Amniotic stem cell (primary cell): Measurements from ENCODE around the gene SRRM2.

Experiments used
- DNase-seq: peaks from one replicate; lab custom pipeline; 2025; lab: John Stamatoyannopoulos, UW

Gene SRRM2

DNA sequence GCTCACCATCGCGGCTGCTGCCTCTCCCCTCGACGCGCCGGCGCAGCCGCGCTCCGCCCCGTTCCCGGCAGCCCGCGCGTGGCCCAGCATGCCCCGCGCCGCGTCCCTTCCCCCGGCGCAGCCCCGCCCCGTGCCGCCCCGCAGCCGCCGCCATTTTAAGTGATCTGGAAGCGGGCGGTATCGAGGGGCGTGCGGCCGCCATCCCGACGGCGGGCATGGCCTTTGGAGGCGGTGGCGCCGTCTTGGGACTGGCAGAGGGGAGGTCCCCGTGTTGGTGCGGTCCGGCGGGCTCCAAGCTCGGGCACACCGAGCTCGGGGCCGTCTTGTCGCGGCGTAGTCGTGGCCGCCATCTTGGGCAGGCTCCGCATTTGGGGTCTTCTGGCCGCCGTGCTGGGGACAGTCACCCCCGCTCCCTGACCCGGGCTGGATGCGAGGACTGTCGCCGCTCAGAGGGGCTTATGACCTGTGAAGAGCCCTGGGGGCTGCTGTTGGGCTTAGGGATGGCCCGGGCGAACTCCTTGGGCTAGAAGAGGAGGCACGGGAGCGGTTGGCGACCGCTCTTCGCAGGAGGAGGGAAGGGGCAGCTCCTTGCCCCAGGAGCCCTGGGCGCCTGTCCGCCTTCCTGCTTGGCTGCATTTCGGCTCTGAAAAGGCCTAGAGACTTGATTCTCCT, 24.9 kb downstream of the SRRM2 start, which contains the start of gene ELOB:
ELOB (minus strand) TSS at position 50 of the 672 bp plus-strand sequence; CDS start at position 9, 41 bp downstream.
- peak; percentile 73 for DNase-seq

DNA sequence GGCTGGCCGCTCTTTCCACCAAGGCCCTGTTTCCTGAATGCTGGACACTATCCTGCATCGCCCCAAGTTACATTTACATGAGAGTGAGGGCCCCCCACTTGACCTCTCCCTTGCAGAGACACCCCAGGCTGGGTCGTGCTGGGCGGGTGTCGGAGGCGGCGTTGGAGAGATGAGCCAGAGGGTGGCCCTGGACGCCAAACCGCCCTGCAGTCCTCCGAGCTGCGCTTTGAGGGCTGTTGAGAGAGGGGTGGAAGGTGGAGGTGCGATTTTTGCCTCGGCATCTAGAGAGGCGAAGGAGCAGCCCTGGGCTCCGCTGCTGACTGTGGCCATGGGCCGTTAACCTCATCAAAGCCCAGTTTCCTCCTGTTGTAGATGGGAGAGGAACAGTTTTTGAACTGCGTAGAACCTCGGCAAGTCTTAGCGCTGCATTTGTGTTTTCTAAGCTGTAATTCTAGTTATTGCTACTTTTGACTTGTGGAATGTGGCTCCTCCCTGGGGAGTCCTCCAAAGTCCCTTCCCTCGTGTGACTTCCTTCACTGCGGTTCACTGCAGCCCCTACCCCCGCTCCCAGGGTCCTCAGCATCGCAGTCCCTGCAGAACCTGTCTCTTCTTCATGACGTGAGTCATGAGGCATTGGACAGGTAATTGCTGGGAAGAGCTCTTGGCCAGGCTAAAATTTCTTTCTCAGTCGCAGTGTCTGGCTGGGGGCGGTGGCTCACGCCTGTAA, 25.6 kb downstream of the SRRM2 start:
- no peak for DNase-seq

DNA sequence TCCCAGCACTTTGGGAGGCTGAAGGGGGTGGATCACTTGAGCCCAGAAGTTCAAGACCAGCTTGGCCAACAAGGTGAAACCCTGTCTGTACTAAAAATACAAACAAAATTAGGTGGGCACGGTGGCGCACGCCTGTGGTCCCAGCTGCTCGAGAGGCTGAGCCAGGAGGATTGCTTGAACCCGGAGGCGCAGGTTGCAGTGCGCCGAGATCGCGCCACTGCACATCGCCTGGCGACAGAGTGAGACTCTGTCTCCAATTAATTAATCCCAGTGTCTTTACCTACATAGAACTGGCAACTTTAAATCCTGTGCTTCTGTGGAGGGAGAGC, 26.2 kb downstream of the SRRM2 start:
- no peak for DNase-seq

DNA sequence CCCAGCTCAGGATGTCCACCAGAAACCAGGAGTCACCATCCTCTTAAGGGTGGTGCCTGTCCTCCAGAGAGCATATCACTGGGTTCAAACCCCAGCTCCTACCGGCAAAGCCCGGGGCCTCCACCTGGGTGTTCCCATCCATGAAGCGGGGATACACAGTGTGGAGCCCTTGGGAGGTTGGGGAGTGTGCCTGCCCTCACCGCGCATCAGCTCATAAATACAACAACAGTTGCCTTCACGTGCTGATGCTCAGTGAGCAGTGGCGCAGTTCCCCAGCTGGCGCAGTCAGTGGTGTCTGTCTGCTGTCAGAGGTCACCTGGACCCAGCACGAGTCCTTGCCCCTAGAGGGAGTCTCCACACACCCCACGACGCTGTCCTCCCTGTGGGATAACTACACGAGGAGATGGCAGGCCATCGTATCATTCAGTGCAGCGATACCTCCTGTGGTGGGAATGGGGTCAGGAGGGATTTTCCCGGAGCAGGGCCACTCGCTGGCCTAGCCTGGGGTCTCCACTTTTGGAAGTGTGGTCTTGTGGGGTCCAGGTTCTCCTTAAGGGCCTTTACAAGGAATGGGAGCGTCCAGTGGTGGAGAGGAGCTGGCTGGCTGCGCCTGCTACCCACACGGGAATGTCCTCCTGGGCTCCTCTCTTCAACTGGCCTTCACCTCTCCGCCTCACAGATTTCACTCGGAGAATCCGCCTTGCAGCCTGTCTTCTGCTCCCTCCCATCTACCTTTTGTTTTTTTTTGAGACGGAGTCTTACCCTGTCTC, 26.9 kb downstream of the SRRM2 start:
- no peak for DNase-seq

DNA sequence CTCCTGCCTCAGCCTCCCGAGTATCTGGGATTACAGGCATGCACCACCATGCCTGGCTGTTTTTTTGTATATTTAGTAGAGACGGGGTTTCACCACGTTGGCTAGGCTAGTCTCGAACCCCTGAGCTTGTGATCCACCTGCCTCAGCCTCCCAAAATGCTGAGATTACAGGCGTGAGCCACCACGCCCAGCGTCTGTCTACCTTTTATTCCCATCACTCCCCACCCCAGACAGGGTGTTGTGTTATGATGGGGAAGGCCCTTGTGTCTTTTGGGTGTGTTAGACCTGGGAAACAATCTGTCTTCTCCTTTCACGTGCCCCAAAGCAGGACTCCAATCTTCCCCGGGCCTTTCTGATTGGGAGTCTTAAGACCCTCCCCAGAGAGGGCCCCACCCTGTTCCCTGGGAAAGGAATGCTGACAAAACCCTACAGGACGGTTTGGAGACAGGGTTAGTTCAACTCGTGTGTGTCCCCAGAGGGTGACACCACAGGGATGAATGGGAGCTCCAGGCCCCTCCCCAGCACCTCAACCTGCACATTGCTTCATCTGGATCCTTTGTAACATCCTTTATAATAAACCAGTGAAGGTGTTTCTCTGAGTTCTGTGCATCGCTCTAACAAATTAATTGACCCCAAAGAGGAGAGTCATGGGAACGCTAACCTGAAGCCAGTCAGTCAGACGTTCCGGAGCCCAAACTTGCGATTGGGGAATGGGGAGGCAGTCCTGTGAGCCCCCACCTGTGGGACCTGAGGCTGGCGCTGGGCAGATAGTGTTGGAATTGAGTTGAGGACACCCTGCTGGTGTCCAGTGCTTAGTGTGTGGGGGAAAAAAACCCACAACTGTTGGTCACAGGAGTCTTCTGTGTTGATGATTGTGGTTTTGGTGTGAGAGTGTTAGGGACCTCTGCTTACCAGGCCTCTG, 27.8 kb downstream of the SRRM2 start:
- DNase-seq: no peak

- no peak for DNase-seq
Observed at GRCh38 chr16:2782583-2783351, 30.3 kb downstream of the SRRM2 start.

GRCh38 chr16:2783581-2784357, 31.3 kb downstream of the SRRM2 start:
- DNase-seq: no peak

DNA sequence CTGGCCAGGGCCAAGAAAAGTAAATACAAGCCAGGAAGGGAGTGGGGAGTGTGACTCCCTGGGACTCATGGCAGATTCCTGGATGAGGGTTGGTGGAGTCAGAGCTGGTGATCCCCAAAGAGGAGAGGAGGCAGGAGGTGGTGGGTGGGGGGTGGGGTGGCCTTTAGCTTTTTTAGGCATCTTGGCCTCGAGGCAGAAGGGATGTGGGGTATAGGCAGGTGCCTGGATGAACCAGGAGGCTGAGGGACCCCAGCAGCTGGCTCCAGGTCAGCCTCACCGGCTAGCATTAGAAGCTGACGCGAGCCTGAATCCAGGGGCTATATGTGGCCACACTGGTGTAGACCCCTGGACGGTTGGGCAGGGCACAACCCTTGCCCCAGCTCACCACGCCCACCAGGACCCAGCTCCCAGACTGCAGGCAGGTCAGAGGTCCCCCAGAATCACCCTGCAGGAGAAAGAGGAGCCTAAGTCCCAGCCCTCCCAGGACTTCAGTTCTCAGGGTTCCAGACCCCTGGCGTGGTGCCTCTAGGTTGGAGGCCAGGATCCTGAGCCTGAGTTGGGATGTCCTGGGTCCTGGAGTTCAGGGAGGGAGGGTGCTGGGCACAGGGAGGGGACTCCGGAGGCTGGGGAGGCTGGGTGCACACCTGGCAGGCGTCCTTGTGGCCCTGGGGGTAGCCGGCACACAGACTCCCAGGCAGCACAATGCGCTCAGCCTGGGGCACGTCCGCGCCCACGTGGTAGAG, 32.1 kb downstream of the SRRM2 start:
- DNase-seq: no peak

GRCh38 chr16:2785101-2785991, 32.9 kb downstream of the SRRM2 start:
- DNase-seq: no peak

DNA sequence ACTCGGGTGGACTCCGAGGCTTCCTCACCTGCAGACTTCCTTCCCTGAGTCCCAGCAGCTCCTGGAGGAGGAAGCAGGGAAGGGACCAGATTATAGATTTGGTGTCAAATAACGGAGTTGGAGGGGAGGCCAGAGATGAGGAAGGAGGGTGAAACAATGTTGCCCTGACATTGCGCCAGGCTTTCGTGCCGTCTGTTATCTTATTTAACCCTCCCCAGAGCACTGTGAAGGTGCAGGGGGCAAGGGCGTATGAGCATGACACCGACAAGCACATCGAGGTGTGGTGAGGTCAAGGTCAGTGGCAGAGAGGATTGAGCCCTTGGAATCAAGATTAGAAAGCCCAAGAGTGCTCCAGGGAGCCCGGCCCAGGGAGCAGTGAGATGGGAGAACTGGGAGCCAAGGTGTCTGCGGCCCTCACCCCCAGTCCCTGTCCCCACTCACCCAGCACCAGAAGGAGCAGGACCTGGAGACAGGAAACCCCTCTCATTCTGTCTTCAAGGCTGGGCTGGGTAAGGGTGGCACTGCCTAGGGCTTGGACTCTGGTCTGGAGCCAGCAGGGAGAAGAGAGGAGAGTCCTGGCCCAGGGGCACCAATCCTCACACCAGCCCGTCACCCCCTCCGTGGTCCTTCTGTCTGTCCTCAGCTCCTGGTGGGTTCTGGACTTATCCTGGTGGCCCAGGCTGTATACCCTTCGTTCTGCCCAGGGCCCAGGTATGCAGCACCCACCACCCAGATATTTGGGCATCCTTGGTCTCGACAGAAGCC, 33.8 kb downstream of the SRRM2 start:
- DNase-seq: no peak

DNA sequence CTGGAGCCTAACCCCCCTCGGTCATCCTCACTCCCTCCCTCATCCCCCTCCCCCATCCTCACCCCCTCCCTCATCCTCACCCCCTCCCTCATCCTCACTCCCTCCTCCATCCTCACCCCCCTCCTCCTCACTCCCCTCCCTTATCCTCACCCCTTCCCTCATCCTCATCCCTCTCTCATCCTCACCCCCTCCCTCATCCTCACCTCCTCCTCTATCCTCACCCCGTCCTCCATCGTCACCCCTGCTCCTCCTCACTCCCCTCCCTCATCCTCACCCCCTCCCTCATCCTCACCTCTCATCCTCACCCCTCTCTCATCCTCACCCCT, 34.4 kb downstream of the SRRM2 start:
- no peak for DNase-seq

GRCh38 chr16:2787406-2787805, 35.0 kb downstream of the SRRM2 start, which contains the start of gene PRSS33:
Gene PRSS33 (minus strand): TSS chr16:2787560. CDS start chr16:2786547, 1,013 bp downstream.
- DNase-seq: no peak

DNA sequence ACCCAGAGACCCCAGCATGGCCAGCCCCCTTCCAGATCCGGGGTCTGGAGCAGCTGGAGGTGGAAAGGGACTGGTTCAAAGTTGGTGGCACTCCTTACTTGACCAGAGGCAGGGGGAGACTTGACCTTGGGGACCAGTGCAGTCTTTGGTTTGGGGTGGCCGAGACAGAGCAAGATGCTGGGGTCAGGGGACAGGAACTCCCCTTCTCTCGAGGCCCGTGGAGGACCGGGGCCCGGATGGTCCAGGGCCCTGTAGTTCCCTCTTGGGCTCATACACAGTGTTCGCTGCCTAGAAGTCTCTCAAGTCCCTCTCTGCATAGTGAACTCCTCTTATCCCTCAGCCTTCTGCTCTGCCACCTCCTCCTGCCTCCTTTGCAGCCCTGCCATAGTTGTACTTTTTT, 35.5 kb downstream of the SRRM2 start:
- no peak for DNase-seq

GRCh38 chr16:2790631-2791030, 38.2 kb downstream of the SRRM2 start:
- no peak for DNase-seq

GRCh38 chr16:2791174-2791573, 38.7 kb downstream of the SRRM2 start:
- no peak for DNase-seq

DNA sequence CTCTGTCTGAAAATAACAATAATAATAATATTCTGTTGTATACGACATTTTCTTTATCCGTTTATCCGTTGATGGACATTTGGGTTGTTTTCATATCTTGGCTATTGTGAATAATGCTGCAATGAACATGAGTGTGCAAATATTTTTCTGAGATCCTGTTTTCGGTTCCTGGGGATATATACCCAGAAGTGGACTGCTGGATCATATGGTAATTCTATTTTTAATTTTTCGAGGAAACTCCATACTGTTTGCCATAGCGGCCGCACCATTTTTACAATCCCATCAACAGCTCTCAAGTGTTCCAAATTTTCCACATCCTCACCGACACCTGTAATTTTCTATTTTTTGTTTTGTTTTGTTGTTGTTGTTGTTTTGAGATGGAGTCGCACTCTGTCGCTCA, 40.5 kb downstream of the SRRM2 start:
- DNase-seq: no peak

DNA sequence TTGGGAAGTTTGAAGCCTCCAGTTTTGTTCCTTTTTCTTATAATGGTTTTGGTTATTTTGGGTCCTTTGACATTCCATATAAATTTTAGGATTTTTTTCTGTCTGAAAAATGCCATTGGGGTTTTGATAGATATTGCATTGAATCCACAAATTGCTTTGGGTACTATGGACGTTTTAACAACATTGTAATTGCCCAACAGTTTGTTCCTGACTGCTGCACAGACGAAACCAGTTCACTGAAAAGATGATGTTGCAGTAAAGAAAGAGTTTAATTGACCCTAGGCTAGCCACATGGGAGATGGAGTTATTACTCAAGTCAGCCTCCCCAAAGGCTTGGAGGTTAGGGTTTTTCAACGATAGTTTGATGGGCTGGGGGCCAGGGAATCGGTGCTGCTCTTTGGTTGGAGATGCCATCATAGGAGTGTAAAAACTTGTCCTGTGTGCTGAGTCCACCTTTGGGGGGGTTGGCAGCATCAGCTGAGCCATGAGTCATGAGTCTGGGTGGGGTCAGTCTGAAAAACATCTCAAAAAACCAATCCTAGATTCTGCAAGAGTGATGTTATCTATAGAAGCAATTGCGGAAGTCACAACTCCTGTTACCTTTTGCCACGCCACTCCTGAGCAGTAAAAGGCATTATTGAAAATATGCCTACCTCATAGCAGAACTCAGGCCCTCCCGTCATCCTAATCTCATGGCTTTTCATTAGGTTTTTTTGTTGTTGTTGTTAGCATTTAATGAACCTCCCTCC, 43.1 kb downstream of the SRRM2 start:
- no peak for DNase-seq
